HG03066 (cell line): Measurements from ENCODE around the gene GALNT17.

Experiments used
- ATAC-seq: cut with Tn5 transposase; IDR thresholded peaks from one replicate; pipeline ENCODE4 v1.9.1; 2021; ENCODE audit warnings: low read depth; ENCODE audit not compliant: unreplicated experiment

The GALNT17 gene

GRCh38 chr7:71327946-71328345 is 196.0 kb downstream of the GALNT17 start:
- no peak for ATAC-seq

GRCh38 chr7:71329030-71329660 is 197.2 kb downstream of the GALNT17 start:
- no peak for ATAC-seq

GRCh38 chr7:71332207-71332606 is 200.3 kb downstream of the GALNT17 start:
- ATAC-seq, result no peak

- ATAC-seq, result no peak
Measured at GRCh38 chr7:71334541-71334940, 202.6 kb downstream of the GALNT17 start.

GRCh38 chr7:71338866-71339265 is 206.9 kb downstream of the GALNT17 start:
- no peak for ATAC-seq

- no peak for ATAC-seq
Measured at GRCh38 chr7:71339924-71340323, 208.0 kb downstream of the GALNT17 start.

- no peak for ATAC-seq
Measured at GRCh38 chr7:71342202-71342601, 210.3 kb downstream of the GALNT17 start.

- ATAC-seq, result no peak
Measured at GRCh38 chr7:71343039-71343438, 211.1 kb downstream of the GALNT17 start.

- ATAC-seq, result no peak
Measured at GRCh38 chr7:71343892-71344291, 211.9 kb downstream of the GALNT17 start.

- ATAC-seq, result no peak
Measured at GRCh38 chr7:71345117-71345884, 213.4 kb downstream of the GALNT17 start.

- ATAC-seq, result no peak
Measured at GRCh38 chr7:71348821-71349681, 217.1 kb downstream of the GALNT17 start.

- ATAC-seq, result no peak
Measured at GRCh38 chr7:71349682-71350481, 217.9 kb downstream of the GALNT17 start.

- ATAC-seq, result no peak
Measured at GRCh38 chr7:71350680-71351079, 218.7 kb downstream of the GALNT17 start.

GRCh38 chr7:71354716-71355115 is 222.8 kb downstream of the GALNT17 start:
- no peak for ATAC-seq

GRCh38 chr7:71361451-71362032 is 229.6 kb downstream of the GALNT17 start:
- ATAC-seq, result no peak

GRCh38 chr7:71362240-71362639 is 230.3 kb downstream of the GALNT17 start:
- no peak for ATAC-seq

GRCh38 chr7:71363223-71363622 is 231.3 kb downstream of the GALNT17 start:
- ATAC-seq, result no peak

GRCh38 chr7:71363627-71364026 is 231.7 kb downstream of the GALNT17 start:
- no peak for ATAC-seq

GRCh38 chr7:71364551-71364950 is 232.6 kb downstream of the GALNT17 start:
- no peak for ATAC-seq

GRCh38 chr7:71372991-71373390 is 241.0 kb downstream of the GALNT17 start:
- ATAC-seq, result no peak
